ENCODE measurements around the gene C2orf15. TPM values are rescaled to one million over a fixed set of nuclear protein-coding genes. Genes with fewer than 3 reads are reported as not detected.
"Not testable (repeated sequence)": the region's sequence is repeated elsewhere in the genome, so short reads cannot be mapped to it uniquely, and the experiment has no call there.

The C2orf15 gene
- polyA plus RNA-seq: 1 to 10 TPM in 1 of 3 donors, under 1 TPM in 1, not detected in 1; 0.76 to 1.8 TPM

- H3K27ac ChIP-seq (ENCODE audit: low read depth, low read length): no peak within 1 kb of the TSS
- WGBS, 3 donors: 0 to 1% (median 0%) methylated on average over 73 to 84 of the region's 84 CpGs
These were observed at the start of gene C2orf15 for GRCh38 chr2:99141110-99142108. Gene C2orf15 (plus strand): TSS chr2:99141707. CDS start chr2:99150559, 8,852 bp downstream.

- no peak overlapping the region for H3K27ac ChIP-seq (ENCODE audit: low read depth, low read length)
- 83 to 88% (median 84%) methylated on average over 1 of the region's 1 CpG for WGBS, 3 donors
These were observed 44.8 kb upstream of the C2orf15 start for GRCh38 chr2:99096728-99097127.

DNA sequence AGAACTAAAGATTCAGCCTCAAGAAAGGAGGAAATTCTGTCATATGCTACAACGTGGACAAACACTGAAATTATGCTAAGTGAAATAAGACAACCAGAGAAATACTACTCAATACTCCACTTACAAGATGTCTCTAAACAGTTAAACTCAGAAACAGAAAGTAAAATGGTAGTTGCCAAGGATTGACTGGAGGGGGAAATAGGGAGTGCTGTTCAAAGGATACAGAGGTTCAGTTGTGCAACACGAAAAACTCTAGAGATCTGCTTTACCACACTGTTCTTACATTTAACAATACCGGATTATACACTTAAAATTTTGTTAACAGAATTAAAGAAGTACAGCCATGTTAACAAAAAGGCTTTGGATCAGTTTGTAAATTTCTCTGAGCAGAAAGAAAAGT, 39.8 kb upstream of the C2orf15 start:
- 11 to 50% (median 20%) methylated on average over 3 of the region's 3 CpGs for WGBS, 3 donors
- no peak overlapping the region for H3K27ac ChIP-seq (ENCODE audit: low read depth, low read length)

DNA sequence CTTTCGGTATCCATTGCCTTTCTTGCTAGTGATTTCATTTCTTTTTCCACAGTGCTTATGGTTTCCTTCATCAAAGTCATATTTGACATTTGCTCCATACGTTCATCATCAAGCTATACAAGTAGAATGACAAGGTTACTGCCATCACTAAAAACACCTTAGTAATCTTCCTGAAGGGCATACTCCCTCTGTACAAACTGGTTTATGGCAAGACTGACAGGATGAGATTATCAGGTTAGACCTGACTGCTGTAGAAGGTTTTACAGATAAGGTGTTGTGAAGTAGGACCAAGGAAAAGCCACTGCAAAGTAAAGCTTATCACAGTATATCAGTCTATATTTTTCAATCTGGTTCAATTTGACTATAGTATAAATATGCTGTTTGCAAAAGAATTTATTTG, 37.5 kb upstream of the C2orf15 start:
- WGBS, 3 donors: 82 to 91% (median 90%) methylated on average over 2 of the region's 2 CpGs
- no peak overlapping the region for H3K27ac ChIP-seq (ENCODE audit: low read depth, low read length)

GRCh38 chr2:99106913-99107312, 34.6 kb upstream of the C2orf15 start:
- no peak overlapping the region for H3K27ac ChIP-seq (ENCODE audit: low read depth, low read length)
- 54 to 62% (median 55%) methylated on average over 2 of the region's 2 CpGs for WGBS, 3 donors

- WGBS, 3 donors: 75 to 89% (median 82%) methylated on average over 2 of the region's 2 CpGs
- H3K27ac ChIP-seq (ENCODE audit: low read depth, low read length): no peak overlapping the region
These were observed 30.3 kb upstream of the C2orf15 start for GRCh38 chr2:99111236-99111635.

GRCh38 chr2:99111945-99112344, 29.6 kb upstream of the C2orf15 start:
- no peak overlapping the region for H3K27ac ChIP-seq (ENCODE audit: low read depth, low read length)
- WGBS, 3 donors: 88 to 96% (median 93%) methylated on average over 1 of the region's 1 CpG

- no peak overlapping the region for H3K27ac ChIP-seq (ENCODE audit: low read depth, low read length)
- WGBS, 3 donors: 62 to 89% (median 85%) methylated on average over 4 of the region's 4 CpGs
These were observed 28.9 kb upstream of the C2orf15 start for GRCh38 chr2:99112617-99113016.

- H3K27ac ChIP-seq (ENCODE audit: low read depth, low read length): no peak overlapping the region
- 62 to 84% (median 66%) methylated on average over 2 of the region's 2 CpGs for WGBS, 3 donors
These were observed 13.5 kb upstream of the C2orf15 start for GRCh38 chr2:99127981-99128380.

- 85 to 100% (median 87%) methylated on average over 2 of the region's 2 CpGs for WGBS, 3 donors
- H3K27ac ChIP-seq (ENCODE audit: low read depth, low read length): not testable (repeated sequence)
These were observed 6.4 kb upstream of the C2orf15 start for GRCh38 chr2:99135044-99135556.

- H3K27ac ChIP-seq (ENCODE audit: low read depth, low read length): no peak overlapping the region
- WGBS, 3 donors: 96 to 98% (median 97%) methylated on average over 4 of the region's 4 CpGs
These were observed 2.5 kb upstream of the C2orf15 start for GRCh38 chr2:99139003-99139402.

DNA sequence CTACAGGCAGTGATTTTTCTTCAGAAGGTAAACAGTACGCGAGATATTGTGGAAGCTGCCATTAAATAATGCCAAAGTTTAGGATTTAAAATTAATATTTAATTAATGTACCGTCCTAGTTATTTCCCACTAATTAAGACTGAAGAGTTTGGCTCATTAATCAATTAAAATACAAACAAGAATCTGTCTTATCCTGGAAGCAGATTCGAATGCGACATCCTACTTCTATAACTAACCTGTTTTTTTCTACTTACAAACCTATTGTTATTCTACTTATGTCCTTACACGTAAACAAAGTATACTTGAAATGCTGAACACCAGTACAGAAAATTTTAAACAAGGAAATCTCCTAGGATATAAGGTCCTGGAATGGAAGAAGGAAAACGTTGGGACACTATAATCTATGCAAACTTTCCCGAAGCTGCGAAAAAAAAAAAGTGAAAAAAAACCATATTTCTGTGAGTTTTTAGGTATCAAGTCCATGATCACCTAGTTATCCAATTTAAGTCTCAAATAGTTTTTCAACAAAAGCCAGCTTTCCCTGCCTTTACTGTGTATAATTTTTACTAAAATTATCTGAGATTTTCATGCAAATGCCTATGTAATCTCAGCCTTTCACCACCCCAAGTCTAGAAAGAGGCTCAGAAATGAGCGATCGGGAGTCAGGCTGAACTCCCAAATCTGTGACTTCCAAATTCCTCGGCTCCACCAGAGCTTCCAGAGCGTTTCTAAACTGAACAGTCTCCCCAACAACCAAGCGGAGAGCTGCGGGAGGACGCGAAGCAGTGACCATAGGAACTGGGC, 1.2 kb upstream of the C2orf15 start:
- WGBS, 3 donors: 9 to 29% (median 23%) methylated on average over 17 of the region's 17 CpGs
- H3K27ac ChIP-seq (ENCODE audit: low read depth, low read length): no peak overlapping the region

GRCh38 chr2:99140860-99141109, 722 bp upstream of the C2orf15 start:
- no peak overlapping the region for H3K27ac ChIP-seq (ENCODE audit: low read depth, low read length)
- 0% methylated on average over 19 to 21 of the region's 21 CpGs for WGBS, 3 donors

- 46 to 97% (median 60%) methylated on average over 1 of the region's 1 CpG for WGBS, 3 donors
- H3K27ac ChIP-seq (ENCODE audit: low read depth, low read length): no peak overlapping the region
These were observed 9.2 kb downstream of the C2orf15 start for GRCh38 chr2:99150706-99151105.

DNA sequence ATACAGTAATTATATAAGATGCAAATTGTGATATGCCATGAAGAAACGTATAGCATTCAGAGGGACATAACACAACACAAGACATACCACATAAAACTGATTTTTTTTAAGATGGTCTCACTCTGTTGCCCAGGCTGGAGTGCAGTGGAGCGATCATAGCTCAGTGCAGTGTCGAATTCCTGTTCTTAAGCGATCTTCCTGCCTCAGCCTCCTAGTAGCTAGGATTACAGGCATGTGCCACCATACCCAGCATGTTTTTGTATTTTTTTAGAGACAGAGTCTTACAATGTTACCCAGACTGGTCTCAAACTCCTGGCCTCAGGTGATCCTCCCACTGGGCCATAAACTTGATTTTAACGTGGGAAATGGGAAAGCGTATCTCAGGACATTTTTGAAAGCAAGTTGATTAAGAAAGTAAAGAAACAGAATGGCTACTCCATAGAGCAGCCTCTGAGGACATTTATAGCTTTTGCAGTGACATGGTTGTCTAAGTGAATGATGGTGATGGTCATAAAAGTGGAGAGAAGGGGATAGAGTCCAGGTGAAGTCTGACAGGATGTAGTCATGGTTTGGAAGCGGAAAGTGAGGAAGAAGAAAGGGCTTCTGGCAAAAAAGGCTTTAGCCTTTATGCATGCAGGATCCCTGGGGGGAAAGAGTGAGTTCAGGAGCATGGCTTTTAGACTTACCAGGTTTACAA, 10.8 kb downstream of the C2orf15 start:
- WGBS, 3 donors: 85 to 88% (median 88%) methylated on average over 7 of the region's 7 CpGs
- H3K27ac ChIP-seq (ENCODE audit: low read depth, low read length): no peak overlapping the region

GRCh38 chr2:99153921-99154604, 12.6 kb downstream of the C2orf15 start:
- 30 to 43% (median 43%) methylated on average over 12 of the region's 12 CpGs for WGBS, 3 donors
- H3K27ac ChIP-seq (ENCODE audit: low read depth, low read length): no peak overlapping the region

- WGBS, 3 donors: 0% methylated on average over 70 of the region's 70 CpGs
- H3K27ac ChIP-seq (ENCODE audit: low read depth, low read length): peak within 1 kb of the TSS; percentile 11
These were observed 13.4 kb downstream of the C2orf15 start, which contains the start of the genes LIPT1 and TSGA10 for GRCh38 chr2:99154643-99155536. Gene LIPT1 (plus strand): TSS chr2:99154967. CDS start chr2:99161958, 6,991 bp downstream. Gene TSGA10 (minus strand): TSS chr2:99154942. CDS start chr2:99109439, 45,503 bp downstream.
